MM.1S (cell line): ENCODE results near the gene PRKCB.

ENCODE experiments used
- CTCF ChIP-seq: fragments of 300-600 bp; sonication (generic); IDR thresholded peaks from 2 replicates; pipeline ENCODE4 v1.5.1; 2016; ENCODE audit warnings: antibody characterized with exemption, low read length, mixed read lengths
- EZH2phosphoT487 ChIP-seq: fragments of 300-600 bp; sonication (generic); IDR thresholded peaks from 2 replicates; pipeline ENCODE4 v1.6.1; 2018; ENCODE audit warnings: antibody characterized with exemption, low read length

GRCh38 chr16:24052329-24053098 lies 216.7 kb downstream of the PRKCB start:
- TF ChIP-seq CTCF: no peak
- TF ChIP-seq EZH2phosphoT487: no peak
